Measurements from ENCODE around the gene RIIAD1. TPM values are rescaled to one million over a fixed set of nuclear protein-coding genes. Genes with fewer than 3 reads are reported as not detected.

The RIIAD1 gene
- total and polyA plus RNA-seq, 2 donors from 2014 or later: 4.0 TPM; not detected in 1

GRCh38 chr1:151706464-151707415 is 14.6 kb upstream of the RIIAD1 start:
- no peak for TF ChIP-seq CTCF (IDR thresholded peaks at IDR 0.05; ENCODE audit: borderline replicate concordance, extremely low read depth, insufficient read depth)
- DNase-seq (no peak), FAIRE-seq (no peak)
- Histone ChIP-seq H3K36me3 (ENCODE audit: control insufficient read depth in 2 of 3, insufficient read depth in 3 of 3, low read length in 3 of 3) (no peaks in the 10 kb centered on the region), H3K27ac (ENCODE audit: low read depth in 2 of 2, low read length in 2 of 2) (no peak overlapping the region), H3K4me1 (ENCODE audit: control insufficient read depth in 2 of 3, insufficient read depth in 2 of 3, low read depth in 1 of 3, low read length in 3 of 3) (no peaks in the 10 kb centered on the region), H3K4me3 (ENCODE audit: low read length in 3 of 3) (no peak overlapping the region), H3K9me3 (ENCODE audit: control insufficient read depth in 2 of 3, insufficient read depth in 1 of 3, low read length in 3 of 3) (no peaks in the 10 kb centered on the region), H3K9ac (ENCODE audit: low read length in 3 of 3) (no peak overlapping the region), H3K27me3 (ENCODE audit: control insufficient read depth, insufficient read depth, low read length) (no peaks in the 10 kb centered on the region)
- intact Hi-C loops (cut with DNase I): no loop called here

- no peak for FAIRE-seq
- DNase-seq: no peak
- H3K9ac ChIP-seq (ENCODE audit: low read length in 3 of 3): no peak overlapping the region
Observed at GRCh38 chr1:151707541-151708065, 13.7 kb upstream of the RIIAD1 start.

GRCh38 chr1:151708891-151709290 is 12.4 kb upstream of the RIIAD1 start:
- no peak for FAIRE-seq

More at GRCh38 chr1:151707541-151708065, 13.7 kb upstream of the RIIAD1 start:
- intact Hi-C loops (cut with DNase I): no loop called here
- no peaks in the 10 kb centered on the region for H3K9me3 ChIP-seq (ENCODE audit: control insufficient read depth in 2 of 3, insufficient read depth in 1 of 3, low read length in 3 of 3)
- no peaks in the 10 kb centered on the region for H3K36me3 ChIP-seq (ENCODE audit: control insufficient read depth in 2 of 3, insufficient read depth in 3 of 3, low read length in 3 of 3)
- H3K4me1 ChIP-seq (ENCODE audit: control insufficient read depth in 2 of 3, insufficient read depth in 2 of 3, low read depth in 1 of 3, low read length in 3 of 3): peaks cover 0 to 5% (median 0%) of the 10 kb centered on the region in 3 donors
- no peaks in the 10 kb centered on the region for H3K27me3 ChIP-seq (ENCODE audit: control insufficient read depth, insufficient read depth, low read length)
- TF ChIP-seq CTCF (IDR thresholded peaks at IDR 0.05; ENCODE audit: borderline replicate concordance, extremely low read depth, insufficient read depth): no peak
- H3K4me3 ChIP-seq (ENCODE audit: low read length in 3 of 3): no peak overlapping the region
- H3K27ac ChIP-seq (ENCODE audit: low read depth in 2 of 2, low read length in 2 of 2): no peak overlapping the region

More at GRCh38 chr1:151708891-151709290, 12.4 kb upstream of the RIIAD1 start:
- peaks cover 0 to 8% (median 3%) of the 10 kb centered on the region in 3 donors for H3K4me1 ChIP-seq (ENCODE audit: control insufficient read depth in 2 of 3, insufficient read depth in 2 of 3, low read depth in 1 of 3, low read length in 3 of 3)
- no peak for DNase-seq
- no peak for TF ChIP-seq CTCF (IDR thresholded peaks at IDR 0.05; ENCODE audit: borderline replicate concordance, extremely low read depth, insufficient read depth)
- no peaks in the 10 kb centered on the region for H3K36me3 ChIP-seq (ENCODE audit: control insufficient read depth in 2 of 3, insufficient read depth in 3 of 3, low read length in 3 of 3)
- intact Hi-C loops (cut with DNase I): no loop called here
- H3K4me3 ChIP-seq (ENCODE audit: low read length in 3 of 3): no peak overlapping the region
- H3K9ac ChIP-seq (ENCODE audit: low read length in 3 of 3): no peak overlapping the region
- H3K9me3 ChIP-seq (ENCODE audit: control insufficient read depth in 2 of 3, insufficient read depth in 1 of 3, low read length in 3 of 3): no peaks in the 10 kb centered on the region
- no peaks in the 10 kb centered on the region for H3K27me3 ChIP-seq (ENCODE audit: control insufficient read depth, insufficient read depth, low read length)
- H3K27ac ChIP-seq (ENCODE audit: low read depth in 2 of 2, low read length in 2 of 2): no peak overlapping the region

Data from kidney (tissue), 14 donors.